Sigmoid colon (tissue), 7 donors: ENCODE data around the gene GNAS-AS1. TPM values are rescaled to one million over a fixed set of nuclear protein-coding genes. Genes with fewer than 3 reads are reported as not detected.
"Not testable (repeated sequence)": the region's sequence is repeated elsewhere in the genome, so short reads cannot be mapped to it uniquely, and the experiment has no call there.

Experiments
- DNase-seq: peaks from one replicate; pipeline ENCODE4 v3.0.0-alpha.2; 2019
- H3K27ac ChIP-seq, 4 donors: fragments of 200-600 bp; sonication (generic); one replicate each; pipeline ENCODE4 v1.5.1; 2016 to 2019; ENCODE audit warnings: mild to moderate bottlenecking in 1 of 4
- H3K27me3 ChIP-seq, 3 donors: fragments of 200-600 bp; sonication (generic); one replicate each; pipeline ENCODE4 v1.5.1; 2019; ENCODE audit warnings: mild to moderate bottlenecking in 1 of 3
- H3K36me3 ChIP-seq, 4 donors: fragments of 200-600 bp; sonication (generic); one replicate each; pipeline ENCODE4 v1.5.1; 2016 to 2019
- H3K4me1 ChIP-seq, 4 donors: fragments of 200-600 bp; sonication (generic); one replicate each; pipeline ENCODE4 v1.5.1; 2017 to 2019
- H3K4me3 ChIP-seq, 4 donors: fragments of 200-600 bp; sonication (generic); one replicate each; pipeline ENCODE4 v1.5.1; 2017 to 2019; ENCODE audit warnings: mild to moderate bottlenecking in 2 of 4, moderate library complexity in 1 of 4
- H3K9me3 ChIP-seq, 4 donors: fragments of 200-600 bp in 3 of 4; sonication (generic) in 3 of 4; one replicate each; pipeline versions ENCODE4 v1.5.1 to v1.6.1; 2013 to 2019
- EP300 ChIP-seq, 4 donors: sonication (generic); formaldehyde crosslinking; IDR thresholded peaks; one replicate each; pipeline ENCODE4 v1.6.1; 2017; ENCODE audit warnings: antibody characterized with exemption in 4 of 4
- POLR2A ChIP-seq, 2 donors: fragments of 450-650 bp; IDR thresholded peaks; one replicate each; pipeline ENCODE4 v1.6.1; 2016; ENCODE audit warnings: antibody characterized with exemption in 2 of 2, mild to moderate bottlenecking in 2 of 2, moderate library complexity in 2 of 2
- POLR2AphosphoS5 ChIP-seq, 4 donors: sonication (generic); formaldehyde crosslinking; IDR thresholded peaks; one replicate each; pipeline ENCODE4 v1.6.1; 2017; ENCODE audit warnings: antibody characterized with exemption in 4 of 4
- WGBS, 2 donors: extraction: QIAGEN DNeasy Blood & Tissue Kit; methylation state at CpG; one replicate each; pipeline ENCODE4 v1.1.7; 2013; 5-methylcytosine and 5-hydroxymethylcytosine counted together
- intact Hi-C: fragments of 100-400 bp; cut with DNase I; formaldehyde crosslinking; loops from one replicate; pipeline ENCODE4 v1.15.1; 2023
- polyA plus RNA-seq, 3 donors: library from polyadenylated mRNA; stranded (reverse); fragments of 200-250 nt; gene quantifications; one replicate each; pipeline ENCODE4 v1.2.3, GENCODE V29; 2013
- total RNA-seq, 4 donors: library from RNA; depleted of rRNA; stranded (reverse); fragments of >200 nt; gene quantifications; one replicate each; pipeline ENCODE4 v1.1.0, GENCODE V29; 2016
- TF ChIP-seq, protein P1 (sequence below), 4 experiments: fragments of 450-650 bp in 3 of 4; fragments of 200-600 bp in 1 of 4; IDR thresholded peaks; one replicate each; pipeline ENCODE4 v1.5.1; 2016 to 2019; ENCODE audit warnings: antibody characterized with exemption in 4 of 4, mild to moderate bottlenecking in 3 of 4, moderate library complexity in 2 of 4
- donor health status: healthy with polysubstance abuse.
- donor health status: Bipolar disorder and iron deficiency.
- donor health status: healthy.

Gene GNAS-AS1
- total and polyA plus RNA-seq, 7 donors = 0.33 to 0.69 (median 0.36) TPM; not detected in 4

DNA sequence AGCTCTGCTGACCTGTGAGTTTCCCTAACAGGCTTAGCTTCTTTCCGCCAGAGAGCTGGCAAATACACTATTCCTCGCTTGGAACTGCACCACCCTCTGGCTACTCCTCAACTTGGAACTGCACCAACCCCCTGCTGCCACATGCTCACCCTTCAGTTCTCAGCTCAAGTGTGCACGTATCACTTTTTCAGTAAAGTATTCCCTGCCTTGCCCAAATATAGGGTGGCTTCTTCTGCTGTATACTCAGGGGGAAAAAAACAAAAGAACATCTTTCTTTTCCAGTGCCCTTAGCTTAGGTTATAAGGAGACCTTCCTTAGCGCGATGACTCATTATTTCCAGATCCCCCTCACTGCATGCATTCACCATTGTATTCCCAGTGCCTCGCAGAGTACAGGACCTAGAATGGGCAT, 21.2 kb downstream of the GNAS-AS1 start:
- no peak for DNase-seq
- intact Hi-C loops = no loop called here
- peak in 1 of 4 donors; percentile 4 for TF ChIP-seq EP300 (IDR thresholded peaks at IDR 0.05)
- TF ChIP-seq, protein P1, sequence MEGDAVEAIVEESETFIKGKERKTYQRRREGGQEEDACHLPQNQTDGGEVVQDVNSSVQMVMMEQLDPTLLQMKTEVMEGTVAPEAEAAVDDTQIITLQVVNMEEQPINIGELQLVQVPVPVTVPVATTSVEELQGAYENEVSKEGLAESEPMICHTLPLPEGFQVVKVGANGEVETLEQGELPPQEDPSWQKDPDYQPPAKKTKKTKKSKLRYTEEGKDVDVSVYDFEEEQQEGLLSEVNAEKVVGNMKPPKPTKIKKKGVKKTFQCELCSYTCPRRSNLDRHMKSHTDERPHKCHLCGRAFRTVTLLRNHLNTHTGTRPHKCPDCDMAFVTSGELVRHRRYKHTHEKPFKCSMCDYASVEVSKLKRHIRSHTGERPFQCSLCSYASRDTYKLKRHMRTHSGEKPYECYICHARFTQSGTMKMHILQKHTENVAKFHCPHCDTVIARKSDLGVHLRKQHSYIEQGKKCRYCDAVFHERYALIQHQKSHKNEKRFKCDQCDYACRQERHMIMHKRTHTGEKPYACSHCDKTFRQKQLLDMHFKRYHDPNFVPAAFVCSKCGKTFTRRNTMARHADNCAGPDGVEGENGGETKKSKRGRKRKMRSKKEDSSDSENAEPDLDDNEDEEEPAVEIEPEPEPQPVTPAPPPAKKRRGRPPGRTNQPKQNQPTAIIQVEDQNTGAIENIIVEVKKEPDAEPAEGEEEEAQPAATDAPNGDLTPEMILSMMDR (IDR thresholded peaks at IDR 0.05) = no peak
- peak in 1 of 4 donors; percentile 45 for TF ChIP-seq POLR2AphosphoS5 (IDR thresholded peaks at IDR 0.05)
- no peak overlapping the region for H3K4me3 ChIP-seq
- H3K27ac ChIP-seq = peak overlapping the region in 3 of 4 donors; percentile 33 to 73 (median 54)
- H3K27me3 ChIP-seq = no peaks in the 10 kb centered on the region
- H3K36me3 ChIP-seq = no peaks in the 10 kb centered on the region
- no peaks in the 10 kb centered on the region for H3K9me3 ChIP-seq
- H3K4me1 ChIP-seq = peaks cover 0 to 11% (median 5%) of the 10 kb centered on the region in 4 donors
- 86 to 87% methylated on average over 6 of the region's 6 CpGs for WGBS, 2 donors

- H3K27me3 ChIP-seq, H3K4me3 ChIP-seq, DNase-seq, H3K9me3 ChIP-seq, H3K36me3 ChIP-seq, intact Hi-C loops: not testable (repeated sequence)
- peaks cover 0 to 11% (median 5%) of the 10 kb centered on the region in 4 donors for H3K4me1 ChIP-seq
- WGBS, 2 donors = 95 to 98% methylated on average over 5 of the region's 5 CpGs
- peak overlapping the region in 3 of 4 donors; percentile 33 to 73 (median 54) for H3K27ac ChIP-seq
Observed at GRCh38 chr20:58828804-58829203, 21.9 kb downstream of the GNAS-AS1 start.

GRCh38 chr20:58828136-58828535, 22.6 kb downstream of the GNAS-AS1 start:
- H3K4me3 ChIP-seq = no peak overlapping the region
- H3K27me3 ChIP-seq = no peaks in the 10 kb centered on the region
- H3K9me3 ChIP-seq = no peaks in the 10 kb centered on the region
- no peak for TF ChIP-seq EP300 (IDR thresholded peaks at IDR 0.05)
- TF ChIP-seq, protein P1 (IDR thresholded peaks at IDR 0.05) = no peak
- TF ChIP-seq POLR2A (IDR thresholded peaks at IDR 0.05) = no peak
- no peak for TF ChIP-seq POLR2AphosphoS5 (IDR thresholded peaks at IDR 0.05)
- DNase-seq = no peak
- no peaks in the 10 kb centered on the region for H3K36me3 ChIP-seq
- no peak overlapping the region for H3K27ac ChIP-seq
- intact Hi-C loops = no loop called here
- peaks cover 0 to 11% (median 5%) of the 10 kb centered on the region in 4 donors for H3K4me1 ChIP-seq
- WGBS, 2 donors = 89 to 96% methylated on average over 2 of the region's 2 CpGs

DNA sequence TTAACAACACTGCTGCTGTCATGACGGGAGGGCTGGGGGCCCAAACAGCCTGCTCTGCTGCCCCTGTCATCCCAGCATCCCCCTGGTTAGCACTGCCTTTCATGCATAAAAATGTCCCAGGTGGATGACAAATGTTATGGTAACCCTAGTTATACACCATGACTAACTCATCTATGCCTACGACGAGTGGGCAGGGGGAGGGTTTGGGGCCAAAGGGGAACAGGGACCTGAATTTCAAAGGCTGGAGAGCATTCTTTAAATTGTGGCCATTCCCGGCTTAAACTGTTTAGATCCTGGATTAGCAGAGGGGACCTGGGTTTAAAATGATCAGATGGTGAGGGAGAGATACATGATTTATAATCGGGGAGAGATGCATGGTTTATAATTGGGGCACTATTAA, 24.4 kb downstream of the GNAS-AS1 start:
- Histone ChIP-seq H3K27ac (no peak overlapping the region), H3K36me3 (no peaks in the 10 kb centered on the region), H3K27me3 (no peaks in the 10 kb centered on the region), H3K4me1 (peaks cover 0 to 11% (median 5%) of the 10 kb centered on the region in 4 donors), H3K4me3 (no peak overlapping the region), H3K9me3 (no peaks in the 10 kb centered on the region)
- no peak for DNase-seq
- TF ChIP-seq EP300 (IDR thresholded peaks at IDR 0.05) = no peak
- no peak for TF ChIP-seq POLR2AphosphoS5 (IDR thresholded peaks at IDR 0.05)
- TF ChIP-seq, protein P1 (IDR thresholded peaks at IDR 0.05) = no peak
- no peak for TF ChIP-seq POLR2A (IDR thresholded peaks at IDR 0.05)
- intact Hi-C loops = no loop called here
- WGBS, 2 donors = 85 to 91% methylated on average over 5 of the region's 5 CpGs

DNA sequence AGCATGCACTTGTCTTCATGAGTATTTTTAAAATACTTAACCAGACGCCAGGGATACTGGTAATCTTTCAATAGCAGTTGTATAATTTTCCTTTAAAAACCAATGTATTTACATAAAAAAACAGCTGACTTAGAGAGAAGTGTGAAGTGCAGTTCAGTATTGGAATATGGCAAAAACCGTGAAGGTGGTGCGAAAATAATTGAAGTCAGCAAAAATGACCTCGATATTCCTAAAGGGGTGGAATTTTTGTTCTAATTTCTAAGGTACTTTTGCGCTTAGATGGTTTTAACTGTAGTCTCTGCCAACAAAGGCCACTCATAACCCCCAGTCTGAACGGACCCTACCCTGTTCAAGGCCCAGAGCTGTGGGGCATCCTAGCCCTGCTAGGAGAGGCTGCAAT, 25.3 kb downstream of the GNAS-AS1 start:
- H3K9me3 ChIP-seq = no peaks in the 10 kb centered on the region
- intact Hi-C loops = no loop called here
- WGBS, 2 donors = 86 to 90% methylated on average over 6 of the region's 6 CpGs

More for the DNA sequence above, 25.3 kb downstream of the GNAS-AS1 start:
- no peak for DNase-seq
- peaks cover 0 to 11% (median 5%) of the 10 kb centered on the region in 4 donors for H3K4me1 ChIP-seq
- no peaks in the 10 kb centered on the region for H3K36me3 ChIP-seq
- H3K27me3 ChIP-seq = no peaks in the 10 kb centered on the region
- H3K4me3 ChIP-seq = no peak overlapping the region
- TF ChIP-seq, protein P1 (IDR thresholded peaks at IDR 0.05) = no peak
- TF ChIP-seq POLR2A (IDR thresholded peaks at IDR 0.05) = no peak
- no peak overlapping the region for H3K27ac ChIP-seq
